Superior temporal gyrus (tissue), 1 donor: Measurements from ENCODE around the gene ZNF609.

Experiments used
- DNase-seq: peaks from one replicate; pipeline ENCODE4 v3.0.0-alpha.2; 2016; ENCODE audit errors: extremely low spot score

ZNF609 gene

GRCh38 chr15:64653757-64654156 lies 193.4 kb downstream of the ZNF609 start:
- peak; percentile 59 for DNase-seq

GRCh38 chr15:64656508-64656907 lies 196.1 kb downstream of the ZNF609 start:
- DNase-seq: no peak

- no peak for DNase-seq
Observed at GRCh38 chr15:64665179-64665578, 204.8 kb downstream of the ZNF609 start.

GRCh38 chr15:64667736-64668161 lies 207.4 kb downstream of the ZNF609 start:
- no peak for DNase-seq

GRCh38 chr15:64673866-64674265 lies 213.5 kb downstream of the ZNF609 start:
- no peak for DNase-seq

- DNase-seq: no peak
Observed at GRCh38 chr15:64678126-64678819, 217.9 kb downstream of the ZNF609 start.

- no peak for DNase-seq
Observed at GRCh38 chr15:64680097-64680496, 219.7 kb downstream of the ZNF609 start.

GRCh38 chr15:64681424-64682024 lies 221.1 kb downstream of the ZNF609 start:
- DNase-seq: peak; percentile 89

- DNase-seq: no peak
Observed at GRCh38 chr15:64682255-64682654, 221.9 kb downstream of the ZNF609 start.

- no peak for DNase-seq
Observed at GRCh38 chr15:64683378-64683777, 223.0 kb downstream of the ZNF609 start.

- no peak for DNase-seq
Observed at GRCh38 chr15:64685230-64685888, 225.0 kb downstream of the ZNF609 start.

GRCh38 chr15:64686130-64686735 lies 225.9 kb downstream of the ZNF609 start:
- DNase-seq: peak; percentile 89

- DNase-seq: no peak
Observed at GRCh38 chr15:64687172-64687571, 226.8 kb downstream of the ZNF609 start.

GRCh38 chr15:64687688-64688087 lies 227.3 kb downstream of the ZNF609 start:
- DNase-seq: no peak

- DNase-seq: no peak
Observed at GRCh38 chr15:64688770-64689169, 228.4 kb downstream of the ZNF609 start.

- DNase-seq: no peak
Observed at GRCh38 chr15:64690008-64690407, 229.6 kb downstream of the ZNF609 start.

GRCh38 chr15:64690578-64691296 lies 230.4 kb downstream of the ZNF609 start:
- no peak for DNase-seq

- DNase-seq: no peak
Observed at GRCh38 chr15:64691896-64692565, 231.7 kb downstream of the ZNF609 start.

GRCh38 chr15:64693134-64693533 lies 232.8 kb downstream of the ZNF609 start:
- DNase-seq: peak; percentile 78

- peak; percentile 78 for DNase-seq
Observed at GRCh38 chr15:64694816-64695215, 234.4 kb downstream of the ZNF609 start.

GRCh38 chr15:64695561-64695992 lies 235.2 kb downstream of the ZNF609 start:
- DNase-seq: peak; percentile 67
